H9 (cell line): ENCODE measurements around the gene VCY1B. TPM values are rescaled to one million over a fixed set of nuclear protein-coding genes. Genes with fewer than 3 reads are reported as not detected.

ENCODE experiments used
- DNase-seq: peaks from one replicate; pipeline ENCODE4 v3.0.0-alpha.2; 2017
- H2AFZ ChIP-seq: one replicate; pipeline ENCODE4 v1.6.1; 2013; ENCODE audit warnings: mild to moderate bottlenecking, low read length, control low read depth, moderate library complexity
- H2AK5ac ChIP-seq: 2 replicates; pipeline ENCODE4 v1.6.1; 2013; ENCODE audit warnings: low read length, control low read depth, mixed read lengths; ENCODE audit not compliant: insufficient read length
- H2BK120ac ChIP-seq: one replicate; pipeline ENCODE4 v1.6.1; 2013; ENCODE audit warnings: low read depth, mild to moderate bottlenecking, low read length, control low read depth, inconsistent platforms; ENCODE audit not compliant: poor library complexity, severe bottlenecking
- H2BK12ac ChIP-seq: 2 replicates; pipeline ENCODE4 v1.6.1; 2013; ENCODE audit warnings: low read length, control low read depth, mixed read lengths, low read depth; ENCODE audit not compliant: insufficient read length
- H2BK15ac ChIP-seq: 2 replicates; pipeline ENCODE4 v1.6.1; 2013; ENCODE audit warnings: low read depth, low read length, control low read depth
- H2BK20ac ChIP-seq: one replicate; pipeline ENCODE4 v1.6.1; 2013; ENCODE audit warnings: low read depth, mild to moderate bottlenecking, low read length, control low read depth, inconsistent platforms; ENCODE audit not compliant: poor library complexity, severe bottlenecking
- H2BK5ac ChIP-seq: 2 replicates; pipeline ENCODE4 v1.6.1; 2013; ENCODE audit warnings: low read length, control low read depth, mixed read lengths; ENCODE audit not compliant: insufficient read length
- H3K14ac ChIP-seq: 2 replicates; pipeline ENCODE4 v1.6.1; 2013; ENCODE audit warnings: low read length, control low read depth; ENCODE audit not compliant: insufficient read depth
- H3K18ac ChIP-seq: 2 replicates; pipeline ENCODE4 v1.6.1; 2013; ENCODE audit warnings: low read depth, mild to moderate bottlenecking, mixed read lengths, low read length, control low read depth; ENCODE audit not compliant: insufficient read length
- H3K23ac ChIP-seq: 2 replicates; pipeline ENCODE4 v1.6.1; 2013; ENCODE audit warnings: low read length, control low read depth, mixed read lengths, low read depth; ENCODE audit not compliant: insufficient read length
- H3K23me2 ChIP-seq: 2 replicates; pipeline ENCODE4 v1.6.1; 2013; ENCODE audit warnings: low read depth, mild to moderate bottlenecking, mixed read lengths, low read length, control low read depth; ENCODE audit not compliant: insufficient read length, poor library complexity, severe bottlenecking
- H3K27ac ChIP-seq: 2 replicates; pipeline ENCODE4 v1.5.1; 2013; ENCODE audit warnings: low read length, control low read depth, mixed read lengths, low read depth; ENCODE audit not compliant: insufficient read length
- H3K27me3 ChIP-seq: 2 replicates; pipeline ENCODE4 v1.6.1; 2013; ENCODE audit warnings: low read length, control low read depth, inconsistent platforms; ENCODE audit not compliant: insufficient read depth
- H3K4ac ChIP-seq: 2 replicates; pipeline ENCODE4 v1.6.1; 2013; ENCODE audit warnings: low read depth, mild to moderate bottlenecking, control low read depth, inconsistent platforms, low read length, moderate library complexity
- H3K4me1 ChIP-seq: 2 replicates; pipeline ENCODE4 v1.6.1; 2013; ENCODE audit warnings: low read length, control low read depth, inconsistent platforms; ENCODE audit not compliant: insufficient read depth
- H3K4me2 ChIP-seq: 2 replicates; pipeline ENCODE4 v1.6.1; 2013; ENCODE audit warnings: low read length, control low read depth, mixed read lengths; ENCODE audit not compliant: insufficient read length, insufficient read depth
- H3K56ac ChIP-seq: 2 replicates; pipeline ENCODE4 v1.6.1; 2013; ENCODE audit warnings: low read depth, mild to moderate bottlenecking, mixed read lengths, low read length, control low read depth; ENCODE audit not compliant: insufficient read length
- H3K79me1 ChIP-seq: 2 replicates; pipeline ENCODE4 v1.6.1; 2013; ENCODE audit warnings: low read depth, mild to moderate bottlenecking, moderate library complexity, low read length, control low read depth, inconsistent platforms; ENCODE audit not compliant: insufficient read depth, poor library complexity, severe bottlenecking
- H3K79me2 ChIP-seq: 2 replicates; pipeline ENCODE4 v1.6.1; 2013; ENCODE audit warnings: low read length, control low read depth, inconsistent platforms; ENCODE audit not compliant: insufficient read depth
- H3K9ac ChIP-seq: 2 replicates; pipeline ENCODE4 v1.6.1; 2013; ENCODE audit warnings: low read length, control low read depth, mixed read lengths; ENCODE audit not compliant: insufficient read length; ENCODE audit errors: extremely low read depth
- H3K9me3 ChIP-seq: one replicate; pipeline ENCODE4 v1.6.1; 2013; ENCODE audit warnings: low read depth, low read length, inconsistent platforms; ENCODE audit not compliant: control insufficient read depth
- H3T11ph ChIP-seq: one replicate; pipeline ENCODE4 v1.6.1; 2013; ENCODE audit warnings: mild to moderate bottlenecking, low read length, control low read depth, inconsistent platforms
- H4K20me1 ChIP-seq: one replicate; pipeline ENCODE4 v1.6.1; 2013; ENCODE audit not compliant: control insufficient read depth, insufficient read length, insufficient read depth
- H4K5ac ChIP-seq: 2 replicates; pipeline ENCODE4 v1.6.1; 2013; ENCODE audit warnings: low read depth, mild to moderate bottlenecking, mixed read lengths, low read length, control low read depth; ENCODE audit not compliant: insufficient read length
- H4K8ac ChIP-seq: replicated peaks from 2 replicates; pipeline ENCODE4 v1.6.1; 2013; ENCODE audit warnings: low read length, control low read depth, mixed read lengths, low read depth; ENCODE audit not compliant: insufficient read length
- H4K91ac ChIP-seq: 2 replicates; pipeline ENCODE4 v1.6.1; 2013; ENCODE audit warnings: low read depth, mild to moderate bottlenecking, moderate library complexity, mixed read lengths, low read length, control low read depth; ENCODE audit not compliant: insufficient read length
- H3K27ac Mint-ChIP-seq, 3 experiments: 2 replicates in 2 of 3; 3 replicates in 1 of 3; pipeline ENCODE4 v1.8.0; 2020 to 2021; ENCODE audit warnings: mixed read lengths in 3 of 3, mild to moderate bottlenecking in 1 of 3, moderate library complexity in 1 of 3
- H3K27me3 Mint-ChIP-seq: 2 replicates; pipeline ENCODE4 v1.8.0; 2021; ENCODE audit warnings: low read depth, mild to moderate bottlenecking, moderate library complexity, mixed read lengths
- H3K36me3 Mint-ChIP-seq, 3 experiments: 2 replicates in 2 of 3; 3 replicates in 1 of 3; pipeline ENCODE4 v1.8.0; 2020 to 2021; ENCODE audit warnings: low read depth in 3 of 3, mixed read lengths in 3 of 3; ENCODE audit not compliant: insufficient read depth in 1 of 3
- H3K4me1 Mint-ChIP-seq, 2 experiments: 2 replicates each; pipeline ENCODE4 v1.8.0; 2020; ENCODE audit warnings: mixed read lengths in 2 of 2
- H3K4me3 Mint-ChIP-seq, 2 experiments: 2 replicates in 1 of 2; 3 replicates in 1 of 2; pipeline ENCODE4 v1.8.0; 2020 to 2021; ENCODE audit warnings: mild to moderate bottlenecking in 2 of 2, mixed read lengths in 2 of 2, moderate library complexity in 1 of 2
- H3K9me3 Mint-ChIP-seq, 2 experiments: 2 replicates in 1 of 2; 3 replicates in 1 of 2; pipeline ENCODE4 v1.8.0; 2020; ENCODE audit warnings: mild to moderate bottlenecking in 2 of 2, mixed read lengths in 2 of 2, moderate library complexity in 1 of 2
- CTCF ChIP-seq: fragments of 200-600 bp; sonication (generic); conservative IDR thresholded peaks from 3 replicates; pipeline ENCODE4 v1.8.0; 2021; ENCODE audit warnings: antibody characterized with exemption, mild to moderate bottlenecking
- WGBS: extraction: QIAGEN DNeasy Blood & Tissue Kit; methylation state at CpG from one replicate; pipeline ENCODE4 v1.1.7; 2013; ENCODE audit warnings: missing lambda C conversion rate, low lambda C conversion rate, mixed read lengths; ENCODE audit not compliant: insufficient read length; ENCODE audit errors: extremely low coverage; 5-methylcytosine and 5-hydroxymethylcytosine counted together
- total RNA-seq: library from RNA; stranded (reverse); gene quantifications from 2 replicates; pipeline ENCODE4 v1.2.1, GENCODE V29; 2021

Gene VCY1B
- total RNA-seq, 1 experiment from 2014 or later = not detected

DNA sequence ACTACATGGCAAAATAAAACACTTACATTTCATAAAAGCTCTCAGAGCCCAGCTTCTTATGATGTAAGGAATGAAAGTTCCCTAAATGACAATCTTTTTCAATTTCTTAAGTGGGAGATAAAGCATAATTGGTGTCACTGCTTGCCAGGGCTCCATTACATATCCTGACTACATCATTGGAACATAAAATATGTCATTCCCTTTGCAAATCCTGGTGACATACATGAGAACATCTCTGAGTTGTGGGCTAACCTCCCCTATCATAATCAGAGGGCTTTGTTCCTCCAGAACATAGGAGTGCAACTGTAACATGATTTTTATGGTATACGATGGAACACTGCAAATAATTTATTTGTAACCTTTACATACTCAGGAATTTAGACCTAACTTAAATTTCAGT lies 29.9 kb downstream of the VCY1B start:
- Histone ChIP-seq H2AFZ (no peak overlapping the region), H2BK12ac (no peak overlapping the region), H2BK5ac (no peak overlapping the region), H3K4me2 (no peak overlapping the region), H3K23ac (no peak overlapping the region), H3K27ac (no peak overlapping the region), H4K20me1 (no peaks in the 10 kb centered on the region), H3K4me1 (no peaks in the 10 kb centered on the region), H3K79me2 (no peaks in the 10 kb centered on the region), H2AK5ac (no peak overlapping the region), H4K91ac (no peak overlapping the region), H4K5ac (no peak overlapping the region), H3K27me3 (no peaks in the 10 kb centered on the region), H3K79me1 (no peaks in the 10 kb centered on the region), H3T11ph (no peak overlapping the region), H4K8ac (no peak overlapping the region), H2BK20ac (no peak overlapping the region), H3K23me2 (no peaks in the 10 kb centered on the region), H3K9ac (no peak overlapping the region), H3K4ac (no peak overlapping the region), H2BK120ac (no peak overlapping the region), H3K9me3 (no peaks in the 10 kb centered on the region), H3K56ac (no peak overlapping the region), H3K14ac (no peak overlapping the region), H2BK15ac (no peak overlapping the region), H3K18ac (no peak overlapping the region)
- WGBS = no CpG with 5 or more reads among the region's 1 CpG
- H3K27ac Mint-ChIP-seq = no peak overlapping the region
- DNase-seq = no peak
- H3K9me3 Mint-ChIP-seq = no peaks in the 10 kb centered on the region
- H3K4me3 Mint-ChIP-seq = no peak overlapping the region
- no peaks in the 10 kb centered on the region for H3K27me3 Mint-ChIP-seq
- H3K36me3 Mint-ChIP-seq = no peaks in the 10 kb centered on the region
- no peak for TF ChIP-seq CTCF
- H3K4me1 Mint-ChIP-seq = no peaks in the 10 kb centered on the region

Other genes starting within 250 kb of the VCY1B start
- not detected in 2 replicates for gene VCY, start 69.8 kb upstream of the VCY1B start, total RNA-seq